ENCODE data around the gene KDM4C. TPM values are rescaled to one million over a fixed set of nuclear protein-coding genes. Genes with fewer than 3 reads are reported as not detected.

The KDM4C gene
- total RNA-seq, 1 experiment from 2014 or later: 16.8 TPM

GRCh38 chr9:7154003-7154619 lies 396.3 kb downstream of the KDM4C start (continued):
- TF ChIP-seq ATF3 (IDR thresholded peaks at IDR 0.05) (no peak), FOSL1 (IDR thresholded peaks at IDR 0.05; ENCODE audit: low read depth) (no peak), CTCF (IDR thresholded peaks at IDR 0.05 in 2 of 3, conservative IDR thresholded peaks at IDR 0.05 in 1 of 3; ENCODE audit: borderline replicate concordance in 1 of 3, insufficient read depth in 1 of 3, low read depth in 2 of 3, low read length in 2 of 3) (no peak)

GRCh38 chr9:7154650-7155049 lies 396.9 kb downstream of the KDM4C start:
- Histone ChIP-seq H3K36me3 (ENCODE audit: control insufficient read depth in 1 of 2, insufficient read depth in 2 of 2, low read length in 2 of 2) (no peaks in the 10 kb centered on the region), H3K4me1 (ENCODE audit: control insufficient read depth in 1 of 2, insufficient read depth in 2 of 2, low read length in 2 of 2) (no peaks in the 10 kb centered on the region), H2AFZ (ENCODE audit: low read depth, low read length, poor library complexity, severe bottlenecking) (no peak overlapping the region), H3K27ac (ENCODE audit: low read depth, low read length) (no peak overlapping the region), H3K4me3 (replicated peaks in 1 of 2; ENCODE audit: low read depth in 1 of 2, low read length in 2 of 2) (no peak overlapping the region), H4K20me1 (ENCODE audit: insufficient read depth) (no peaks in the 10 kb centered on the region), H3K9ac (ENCODE audit: low read length) (no peak overlapping the region), H3K27me3 (ENCODE audit: insufficient read depth, low read length) (no peaks in the 10 kb centered on the region), H3K9me3 (ENCODE audit: control insufficient read depth in 1 of 2, insufficient read depth in 1 of 2, low read depth in 1 of 2, low read length in 2 of 2) (no peaks in the 10 kb centered on the region), H3K9me2 (ENCODE audit: insufficient read depth) (no peaks in the 10 kb centered on the region), H3K79me2 (ENCODE audit: insufficient read depth, low read length) (no peaks in the 10 kb centered on the region), H3K4me2 (ENCODE audit: low read length) (no peak overlapping the region)
- ChIA-PET RAD21 (ENCODE audit: low non-redundant PET in 1 of 2, low total read pairs in 2 of 2, uncharacterized antibody in 2 of 2, unreplicated experiment in 2 of 2) (no interaction called here), POLR2A (no interaction called here), CTCF (no interaction called here)
- TF ChIP-seq JUND (IDR thresholded peaks at IDR 0.05) (no peak), POLR2AphosphoS5 (IDR thresholded peaks at IDR 0.05; ENCODE audit: low read depth, low read length) (no peak), CTCF (IDR thresholded peaks at IDR 0.05 in 2 of 3, conservative IDR thresholded peaks at IDR 0.05 in 1 of 3; ENCODE audit: borderline replicate concordance in 1 of 3, insufficient read depth in 1 of 3, low read depth in 2 of 3, low read length in 2 of 3) (no peak), SP1 (IDR thresholded peaks at IDR 0.05; ENCODE audit: low read depth) (no peak), EZH2 (IDR thresholded peaks at IDR 0.05) (no peak), EGR1 (IDR thresholded peaks at IDR 0.05; ENCODE audit: low read depth) (no peak), CBX3 (IDR thresholded peaks at IDR 0.05; ENCODE audit: low read depth) (no peak), FOSL1 (IDR thresholded peaks at IDR 0.05; ENCODE audit: low read depth) (no peak), SIN3A (IDR thresholded peaks at IDR 0.05; ENCODE audit: low read depth) (no peak), SRF (IDR thresholded peaks at IDR 0.05; ENCODE audit: low read depth) (no peak), EZH2phosphoT487 (IDR thresholded peaks at IDR 0.05; ENCODE audit: borderline replicate concordance) (no peak), TCF7L2 (IDR thresholded peaks at IDR 0.05; ENCODE audit: borderline replicate concordance, extremely low read depth, insufficient read depth, insufficient read length) (no peak), ZNF274 (IDR thresholded peaks at IDR 0.05; ENCODE audit: low read depth, low read length) (no peak), ELF1 (IDR thresholded peaks at IDR 0.05; ENCODE audit: borderline replicate concordance, low read depth) (no peak), POLR2A (IDR thresholded peaks at IDR 0.05; ENCODE audit: borderline replicate concordance, extremely low read depth, insufficient read depth, insufficient read length) (no peak)
- no TSS peak for BruUV-seq (replicated peaks)
- intact Hi-C loops (cut with micrococcal nuclease): no loop called here
- ATAC-seq (no peak), DNase-seq (ENCODE audit: low read depth, low spot score) (no peak)
